Smooth muscle cell (in vitro differentiated cells): ENCODE data around the gene MEIS2. TPM values are rescaled to one million over a fixed set of nuclear protein-coding genes. Genes with fewer than 3 reads are reported as not detected.

Experiments used
- DNase-seq: peaks from one replicate; lab custom pipeline; 2025; ENCODE audit not compliant: unreplicated experiment; lab: John Stamatoyannopoulos, UW
- H2AFZ ChIP-seq: fragments of 200-600 bp; sonication (generic); 2 replicates; pipeline ENCODE4 v1.6.0; 2016; ENCODE audit warnings: antibody characterized with exemption, low read depth, mild to moderate bottlenecking
- H3F3A ChIP-seq: fragments of 200-600 bp; sonication (generic); 2 replicates; pipeline ENCODE4 v1.6.0; 2017; ENCODE audit warnings: antibody characterized with exemption, low read depth
- H3K27ac ChIP-seq: fragments of 200-600 bp; sonication (generic); 2 replicates; pipeline ENCODE4 v1.5.1; 2016; ENCODE audit warnings: low read depth, mild to moderate bottlenecking
- H3K27me3 ChIP-seq: fragments of 200-600 bp; sonication (generic); 2 replicates; pipeline ENCODE4 v1.6.1; 2016; ENCODE audit warnings: low read depth, mild to moderate bottlenecking
- H3K36me3 ChIP-seq: fragments of 200-600 bp; sonication (generic); 2 replicates; pipeline ENCODE4 v1.5.1; 2016; ENCODE audit warnings: low read depth
- H3K4me1 ChIP-seq: fragments of 200-600 bp; sonication (generic); 2 replicates; pipeline ENCODE4 v1.5.1; 2016; ENCODE audit warnings: low read depth
- H3K4me2 ChIP-seq: fragments of 200-600 bp; sonication (generic); 2 replicates; pipeline ENCODE4 v1.6.0; 2016; ENCODE audit warnings: mild to moderate bottlenecking
- H3K4me3 ChIP-seq: fragments of 200-600 bp; sonication (generic); 2 replicates; pipeline ENCODE4 v1.5.1; 2016; ENCODE audit warnings: mild to moderate bottlenecking
- H3K79me2 ChIP-seq: fragments of 200-600 bp; sonication (generic); 2 replicates; pipeline ENCODE4 v1.6.0; 2016; ENCODE audit warnings: low read depth, mild to moderate bottlenecking
- H3K9ac ChIP-seq: fragments of 200-600 bp; sonication (generic); 2 replicates; pipeline ENCODE4 v1.6.0; 2016; ENCODE audit warnings: low read depth
- H3K9me3 ChIP-seq: fragments of 200-600 bp; sonication (generic); replicated peaks from 2 replicates; pipeline ENCODE4 v1.5.1; 2016; ENCODE audit warnings: low read depth
- H4K20me1 ChIP-seq: fragments of 200-600 bp; sonication (generic); 2 replicates; pipeline ENCODE4 v1.6.0; 2016; ENCODE audit warnings: low read depth
- WGBS: methylation state at CpG from one replicate; pipeline ENCODE4 v1.1.7; 2016; ENCODE audit warnings: low lambda C conversion rate; 5-methylcytosine and 5-hydroxymethylcytosine counted together
- polyA plus RNA-seq: library from polyadenylated mRNA; unstranded; fragments of >200 nt; fragmentation: Nextera tagmentation; extraction: Ambion mirVana; gene quantifications from 2 replicates; pipeline ENCODE4 v1.2.1, GENCODE V29; 2016
- total RNA-seq: library from RNA; depleted of rRNA; stranded (reverse); fragments of >200 nt; gene quantifications from 2 replicates; pipeline ENCODE4 v1.2.3, GENCODE V29; 2014
- TF ChIP-seq, protein P1 (sequence below): fragments of 200-600 bp; sonication (generic); IDR thresholded peaks from 2 replicates; pipeline ENCODE4 v1.5.1; 2017; ENCODE audit warnings: borderline replicate concordance, mild to moderate bottlenecking, antibody characterized with exemption; ENCODE audit not compliant: insufficient read depth, poor library complexity, severe bottlenecking

MEIS2 gene
- total and polyA plus RNA-seq, 2 experiments from 2014 or later, result 13.0 to 33.4 TPM

- Histone ChIP-seq H3K9ac (no peak overlapping the region), H2AFZ (no peak overlapping the region), H3K4me1 (no peaks in the 10 kb centered on the region), H3K36me3 (peaks cover 7% of the 10 kb centered on the region), H4K20me1 (no peaks in the 10 kb centered on the region), H3F3A (no peaks in the 10 kb centered on the region), H3K4me3 (no peak overlapping the region), H3K9me3 (no peaks in the 10 kb centered on the region), H3K4me2 (no peak overlapping the region), H3K27me3 (no peaks in the 10 kb centered on the region), H3K79me2 (no peaks in the 10 kb centered on the region), H3K27ac (no peak overlapping the region)
- TF ChIP-seq, protein P1, sequence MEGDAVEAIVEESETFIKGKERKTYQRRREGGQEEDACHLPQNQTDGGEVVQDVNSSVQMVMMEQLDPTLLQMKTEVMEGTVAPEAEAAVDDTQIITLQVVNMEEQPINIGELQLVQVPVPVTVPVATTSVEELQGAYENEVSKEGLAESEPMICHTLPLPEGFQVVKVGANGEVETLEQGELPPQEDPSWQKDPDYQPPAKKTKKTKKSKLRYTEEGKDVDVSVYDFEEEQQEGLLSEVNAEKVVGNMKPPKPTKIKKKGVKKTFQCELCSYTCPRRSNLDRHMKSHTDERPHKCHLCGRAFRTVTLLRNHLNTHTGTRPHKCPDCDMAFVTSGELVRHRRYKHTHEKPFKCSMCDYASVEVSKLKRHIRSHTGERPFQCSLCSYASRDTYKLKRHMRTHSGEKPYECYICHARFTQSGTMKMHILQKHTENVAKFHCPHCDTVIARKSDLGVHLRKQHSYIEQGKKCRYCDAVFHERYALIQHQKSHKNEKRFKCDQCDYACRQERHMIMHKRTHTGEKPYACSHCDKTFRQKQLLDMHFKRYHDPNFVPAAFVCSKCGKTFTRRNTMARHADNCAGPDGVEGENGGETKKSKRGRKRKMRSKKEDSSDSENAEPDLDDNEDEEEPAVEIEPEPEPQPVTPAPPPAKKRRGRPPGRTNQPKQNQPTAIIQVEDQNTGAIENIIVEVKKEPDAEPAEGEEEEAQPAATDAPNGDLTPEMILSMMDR, result no peak
- 88% methylated on average over 3 of the region's 3 CpGs for WGBS
- DNase-seq, result no peak
Observed at GRCh38 chr15:36931434-36931833, 168.9 kb downstream of the MEIS2 start.

- DNase-seq, result no peak
- Histone ChIP-seq H3K4me2 (no peak overlapping the region), H3K36me3 (peaks cover 7% of the 10 kb centered on the region), H3K27ac (no peak overlapping the region), H3F3A (no peaks in the 10 kb centered on the region), H3K4me3 (no peak overlapping the region), H3K4me1 (peaks cover 4% of the 10 kb centered on the region), H4K20me1 (peaks cover 6% of the 10 kb centered on the region), H3K9me3 (no peaks in the 10 kb centered on the region), H3K27me3 (no peaks in the 10 kb centered on the region), H3K9ac (no peak overlapping the region), H3K79me2 (no peaks in the 10 kb centered on the region), H2AFZ (no peak overlapping the region)
- WGBS, result 92% methylated on average over 3 of the region's 3 CpGs
- TF ChIP-seq, protein P1, result no peak
Observed at GRCh38 chr15:36926427-36926825, 173.9 kb downstream of the MEIS2 start.

DNA sequence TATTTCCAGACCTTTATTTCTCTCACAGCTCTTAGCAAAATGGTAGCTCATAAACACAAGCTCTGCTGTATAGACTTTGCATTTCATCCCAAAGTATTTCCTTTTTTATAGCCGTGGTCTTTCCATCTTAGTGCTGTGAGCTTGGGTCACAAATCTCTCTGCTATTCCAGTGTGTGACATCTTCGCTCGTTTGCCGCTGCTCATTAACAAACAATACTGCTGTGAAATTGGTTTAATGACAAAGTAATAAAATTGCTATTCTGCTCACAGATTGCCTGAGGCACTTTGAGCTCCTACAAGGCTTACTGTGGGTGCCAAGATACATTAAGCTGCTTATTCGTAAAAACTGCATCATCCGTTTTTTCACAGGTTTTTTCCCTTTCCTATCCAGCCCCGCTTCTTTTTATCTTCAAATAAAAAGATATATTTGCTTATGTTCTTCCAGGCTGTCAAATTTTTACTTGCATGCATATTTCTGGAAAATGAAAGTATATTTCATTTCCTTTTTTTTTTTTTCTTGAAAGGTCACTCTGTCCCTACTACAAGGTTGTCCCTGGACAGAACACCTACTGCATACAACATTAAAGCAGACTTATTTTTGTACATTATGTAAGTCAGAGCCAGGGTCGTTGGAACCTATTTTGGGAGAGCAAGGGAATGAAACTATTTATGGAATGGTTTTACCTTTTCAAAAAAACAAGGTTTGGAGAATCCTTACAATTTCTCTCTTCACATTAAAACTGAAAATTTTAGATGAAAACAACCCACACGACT, 174.5 kb downstream of the MEIS2 start:
- Histone ChIP-seq H2AFZ (no peak overlapping the region), H3K4me1 (peaks cover 4% of the 10 kb centered on the region)
- no peak for DNase-seq

More for the DNA sequence above, 174.5 kb downstream of the MEIS2 start:
- H3K27me3 ChIP-seq, result no peaks in the 10 kb centered on the region
- TF ChIP-seq, protein P1, result no peak
- H3K27ac ChIP-seq, result no peak overlapping the region
- peaks cover 7% of the 10 kb centered on the region for H3K36me3 ChIP-seq
- no peak overlapping the region for H3K9ac ChIP-seq
- H4K20me1 ChIP-seq, result peaks cover 6% of the 10 kb centered on the region
- H3K4me2 ChIP-seq, result no peak overlapping the region
- H3F3A ChIP-seq, result no peaks in the 10 kb centered on the region
- no peaks in the 10 kb centered on the region for H3K9me3 ChIP-seq
- H3K79me2 ChIP-seq, result no peaks in the 10 kb centered on the region
- no peak overlapping the region for H3K4me3 ChIP-seq
- WGBS, result 85% methylated on average over 9 of the region's 9 CpGs
